Muscle layer of duodenum (tissue), 2 donors: Measurements from ENCODE around the gene ARHGEF28.

Source experiments
- H3K27ac ChIP-seq: one replicate; pipeline ENCODE4 v1.7.0; 2013; ENCODE audit warnings: mild to moderate bottlenecking, low read length
- H3K27me3 ChIP-seq: one replicate; pipeline ENCODE4 v1.7.0; 2013; ENCODE audit warnings: low read depth, mild to moderate bottlenecking, control low read depth, low read length
- H3K36me3 ChIP-seq, 2 donors: one replicate each; pipeline ENCODE4 v1.7.0; 2013; ENCODE audit warnings: low read length in 2 of 2, control low read depth in 1 of 2, mild to moderate bottlenecking in 1 of 2; ENCODE audit not compliant: insufficient read depth in 2 of 2, control insufficient read depth in 1 of 2
- H3K4me1 ChIP-seq, 2 donors: one replicate each; pipeline ENCODE4 v1.7.0; 2013; ENCODE audit warnings: low read length in 2 of 2, mild to moderate bottlenecking in 2 of 2, control low read depth in 1 of 2, moderate library complexity in 1 of 2; ENCODE audit not compliant: insufficient read depth in 2 of 2, control insufficient read depth in 1 of 2
- H3K4me3 ChIP-seq, 2 donors: one replicate each; pipeline ENCODE4 v1.7.0; 2013; ENCODE audit warnings: low read length in 2 of 2, low read depth in 1 of 2, mild to moderate bottlenecking in 1 of 2
- H3K9me3 ChIP-seq, 2 donors: one replicate each; pipeline ENCODE4 v1.7.0; 2013; ENCODE audit warnings: low read length in 2 of 2, control low read depth in 1 of 2, mild to moderate bottlenecking in 1 of 2; ENCODE audit not compliant: control insufficient read depth in 1 of 2
- donor health status: healthy.

ARHGEF28 gene

DNA sequence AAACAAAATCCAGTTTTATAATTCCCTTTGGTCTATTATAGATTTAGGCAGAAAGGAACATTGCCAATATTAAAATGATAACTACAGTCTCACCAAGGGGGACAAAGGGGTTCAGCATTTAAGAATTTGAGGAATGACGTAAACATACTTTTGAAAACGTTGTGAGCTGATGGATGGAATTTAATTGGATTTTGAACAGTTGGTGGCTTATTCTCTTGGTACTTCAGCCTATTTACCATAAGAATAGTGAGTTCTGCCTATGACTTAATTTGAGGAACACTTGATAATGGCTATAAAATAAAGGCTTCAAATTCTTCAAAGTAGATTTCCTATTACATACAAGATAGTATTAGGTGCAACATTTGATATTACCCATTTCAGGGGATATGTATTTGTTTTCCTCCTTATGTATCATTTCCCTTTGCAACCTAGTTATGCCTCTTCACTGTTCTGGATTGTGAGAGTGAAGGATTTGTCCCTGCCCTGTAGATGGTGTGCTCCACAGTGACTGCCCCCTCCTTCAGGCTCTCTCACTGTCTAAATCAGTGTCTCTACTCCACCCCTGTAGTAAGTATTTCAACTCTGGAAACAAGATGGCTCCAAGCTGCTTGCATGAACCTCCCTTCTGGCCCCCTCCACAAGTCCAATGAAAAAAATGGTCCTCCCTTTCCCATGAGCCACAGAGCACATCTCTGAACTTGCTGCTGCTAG, 225.6 kb downstream of the ARHGEF28 start:
- no peaks in the 10 kb centered on the region for H3K27me3 ChIP-seq
- no peaks in the 10 kb centered on the region for H3K4me1 ChIP-seq
- no peak overlapping the region for H3K27ac ChIP-seq
- no peaks in the 10 kb centered on the region for H3K36me3 ChIP-seq
- no peaks in the 10 kb centered on the region for H3K9me3 ChIP-seq
- H3K4me3 ChIP-seq: no peak overlapping the region

DNA sequence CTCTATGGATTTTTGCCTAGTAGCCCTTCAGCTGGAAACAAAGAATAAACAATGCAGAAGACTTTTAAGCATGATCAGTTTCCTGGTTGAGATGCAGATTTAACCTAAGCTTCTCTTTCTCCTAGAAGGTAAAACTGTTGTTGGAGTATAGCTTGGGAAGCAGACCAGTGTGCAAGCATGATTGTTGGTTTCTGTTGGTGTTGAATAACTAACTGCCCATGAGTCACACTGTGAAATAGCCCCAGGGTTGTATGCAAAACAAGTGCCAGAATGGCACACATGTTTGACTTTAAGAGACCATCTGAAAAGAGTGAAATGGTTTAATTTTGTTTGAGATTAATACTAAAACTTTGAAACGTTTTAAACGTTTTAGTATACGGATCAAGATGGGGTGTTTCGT, 227.1 kb downstream of the ARHGEF28 start:
- Histone ChIP-seq H3K4me1 (no peaks in the 10 kb centered on the region), H3K27ac (no peak overlapping the region), H3K36me3 (no peaks in the 10 kb centered on the region), H3K4me3 (no peak overlapping the region), H3K27me3 (no peaks in the 10 kb centered on the region), H3K9me3 (no peaks in the 10 kb centered on the region)

DNA sequence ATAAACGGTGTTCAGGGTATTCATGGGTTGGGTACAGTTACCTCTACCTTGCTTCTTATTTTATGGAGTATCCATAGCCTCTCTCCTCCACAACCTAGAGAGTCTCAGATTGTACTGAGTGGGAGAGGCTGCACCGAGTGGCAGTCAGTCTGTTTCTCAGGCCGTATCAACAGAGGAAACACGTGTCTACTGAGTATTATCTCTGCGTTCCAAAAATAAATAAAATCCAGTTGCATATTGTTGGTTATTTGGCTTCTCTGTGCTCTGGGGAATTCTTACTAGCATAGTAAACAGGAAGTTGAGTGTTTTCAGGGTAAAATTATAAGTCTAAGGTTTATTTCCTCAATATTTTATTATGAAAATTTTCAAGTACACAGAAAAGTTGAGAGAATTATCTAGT, 231.0 kb downstream of the ARHGEF28 start:
- H3K9me3 ChIP-seq: no peaks in the 10 kb centered on the region
- no peak overlapping the region for H3K27ac ChIP-seq
- peaks cover 0 to 8% of the 10 kb centered on the region in 2 donors for H3K36me3 ChIP-seq
- no peak overlapping the region for H3K4me3 ChIP-seq
- H3K27me3 ChIP-seq: no peaks in the 10 kb centered on the region
- no peaks in the 10 kb centered on the region for H3K4me1 ChIP-seq

DNA sequence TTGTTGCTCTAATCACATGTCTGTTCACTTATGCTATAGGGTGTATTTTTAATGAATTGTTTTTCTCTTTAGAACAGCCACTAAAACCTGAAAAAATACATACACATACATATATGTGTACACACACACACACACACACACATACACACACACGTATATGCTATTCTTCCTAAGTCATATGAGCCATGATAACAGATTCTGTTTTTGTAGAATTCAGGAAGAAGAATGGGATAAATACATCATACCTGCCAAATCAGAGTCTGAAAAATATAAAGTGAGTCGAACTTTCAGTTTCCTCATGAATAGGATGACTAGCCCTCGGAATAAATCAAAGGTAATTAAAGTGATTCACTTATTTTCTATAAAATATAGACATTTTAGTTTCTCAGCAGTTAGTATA, 231.4 kb downstream of the ARHGEF28 start:
- H3K27me3 ChIP-seq: no peaks in the 10 kb centered on the region
- no peak overlapping the region for H3K27ac ChIP-seq

DNA sequence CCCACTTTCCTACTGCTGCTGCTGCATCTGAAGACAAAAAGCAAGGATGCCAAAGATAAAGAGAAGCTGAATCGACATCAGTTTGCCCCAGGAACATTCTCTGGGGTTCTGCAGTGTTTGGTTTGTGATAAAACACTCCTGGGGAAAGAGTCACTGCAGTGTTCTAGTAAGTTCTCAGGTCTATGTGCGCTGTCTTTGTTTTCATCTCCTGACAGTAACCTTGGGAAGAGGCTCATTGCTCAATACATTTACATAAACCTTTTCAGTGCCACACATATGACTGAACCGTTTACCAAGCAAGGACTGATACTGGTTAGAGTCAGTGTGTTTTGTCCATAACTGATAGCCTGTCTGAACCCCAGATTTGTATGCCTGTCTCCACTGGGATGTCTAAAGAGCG, 232.1 kb downstream of the ARHGEF28 start:
- Histone ChIP-seq H3K9me3 (no peaks in the 10 kb centered on the region), H3K36me3 (peaks cover 0 to 8% of the 10 kb centered on the region in 2 donors), H3K4me1 (no peaks in the 10 kb centered on the region), H3K27me3 (no peaks in the 10 kb centered on the region), H3K4me3 (no peak overlapping the region), H3K27ac (no peak overlapping the region)

More for the DNA sequence above, 231.4 kb downstream of the ARHGEF28 start:
- Histone ChIP-seq H3K9me3 (no peaks in the 10 kb centered on the region), H3K4me3 (no peak overlapping the region), H3K36me3 (peaks cover 0 to 8% of the 10 kb centered on the region in 2 donors), H3K4me1 (no peaks in the 10 kb centered on the region)

DNA sequence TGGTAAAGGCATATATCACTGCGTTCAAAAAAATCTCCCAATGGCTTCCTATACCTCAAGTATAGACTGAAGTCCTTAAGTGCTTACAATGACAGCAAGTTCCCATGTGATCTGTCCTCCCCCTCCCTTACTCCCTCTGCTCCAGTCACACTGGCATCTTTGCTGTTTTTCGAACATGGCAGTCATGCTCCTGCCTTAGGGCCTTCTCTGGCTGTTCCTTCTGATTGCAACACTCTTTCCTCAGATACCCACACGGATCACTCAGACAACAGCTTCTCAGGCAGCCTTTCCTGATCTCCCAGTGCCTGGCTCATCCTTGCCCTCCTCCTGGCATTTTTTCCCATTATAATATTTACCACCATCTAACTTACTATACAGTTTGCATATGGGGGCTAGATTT, 232.8 kb downstream of the ARHGEF28 start:
- H3K27ac ChIP-seq: no peak overlapping the region
- peaks cover 0 to 8% of the 10 kb centered on the region in 2 donors for H3K36me3 ChIP-seq
- no peaks in the 10 kb centered on the region for H3K27me3 ChIP-seq
- no peaks in the 10 kb centered on the region for H3K4me1 ChIP-seq
- no peaks in the 10 kb centered on the region for H3K9me3 ChIP-seq
- no peak overlapping the region for H3K4me3 ChIP-seq

DNA sequence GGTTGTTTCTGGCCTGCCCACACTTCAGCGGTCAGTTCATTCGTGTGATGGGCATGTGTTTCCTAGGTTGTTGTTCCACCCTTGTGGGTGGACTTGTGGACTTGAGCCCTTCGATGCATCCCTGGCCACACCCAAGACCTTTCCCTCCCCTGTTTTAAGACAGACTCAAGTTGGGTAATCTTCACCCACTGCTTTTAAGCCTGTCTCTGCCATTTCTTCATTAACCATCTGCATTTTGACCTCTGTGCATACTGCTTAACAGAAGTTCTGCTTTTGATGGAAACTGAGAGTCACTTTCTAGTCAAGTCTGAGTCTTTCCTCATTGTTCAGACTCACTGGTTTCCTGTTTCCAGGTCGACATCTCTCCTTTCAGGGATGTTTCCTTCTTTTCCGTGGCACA, 233.7 kb downstream of the ARHGEF28 start:
- Histone ChIP-seq H3K27ac (no peak overlapping the region), H3K9me3 (no peaks in the 10 kb centered on the region), H3K4me3 (no peak overlapping the region), H3K27me3 (no peaks in the 10 kb centered on the region), H3K36me3 (peaks cover 0 to 8% of the 10 kb centered on the region in 2 donors), H3K4me1 (no peaks in the 10 kb centered on the region)

DNA sequence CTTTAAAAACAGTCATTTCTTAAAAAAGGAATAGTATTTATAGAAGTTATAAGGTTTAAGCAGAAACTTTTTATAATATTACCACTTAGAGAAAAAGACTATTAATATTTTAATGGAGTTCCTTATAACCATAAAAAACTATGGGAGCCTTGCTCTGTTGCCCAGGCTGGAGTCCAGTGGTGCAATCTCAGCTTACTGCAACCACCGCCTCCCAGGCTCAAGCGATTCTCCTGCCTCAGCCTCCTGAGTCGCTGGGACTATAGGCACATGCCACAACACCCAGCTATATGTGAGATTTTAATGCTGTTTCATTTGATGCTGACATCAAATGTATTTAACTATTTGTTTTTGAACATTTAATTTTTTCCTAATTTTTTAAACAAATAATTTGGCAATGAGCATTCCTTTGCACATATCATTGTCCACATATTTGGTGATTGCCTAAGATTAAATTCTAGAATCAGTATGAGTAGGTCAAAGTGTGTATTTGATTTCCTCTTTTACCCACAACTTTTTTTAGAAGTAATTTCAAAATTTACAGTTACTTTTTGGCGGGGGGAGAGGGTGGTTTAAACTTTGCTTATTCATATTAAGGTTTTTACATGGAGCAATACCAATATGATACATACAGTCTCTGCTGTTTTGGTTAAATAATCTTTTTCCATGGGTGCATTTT, 235.5 kb downstream of the ARHGEF28 start:
- H3K4me1 ChIP-seq: no peaks in the 10 kb centered on the region
- no peak overlapping the region for H3K27ac ChIP-seq
- H3K4me3 ChIP-seq: no peak overlapping the region
- no peaks in the 10 kb centered on the region for H3K27me3 ChIP-seq
- no peaks in the 10 kb centered on the region for H3K9me3 ChIP-seq
- peaks cover 0 to 8% of the 10 kb centered on the region in 2 donors for H3K36me3 ChIP-seq

DNA sequence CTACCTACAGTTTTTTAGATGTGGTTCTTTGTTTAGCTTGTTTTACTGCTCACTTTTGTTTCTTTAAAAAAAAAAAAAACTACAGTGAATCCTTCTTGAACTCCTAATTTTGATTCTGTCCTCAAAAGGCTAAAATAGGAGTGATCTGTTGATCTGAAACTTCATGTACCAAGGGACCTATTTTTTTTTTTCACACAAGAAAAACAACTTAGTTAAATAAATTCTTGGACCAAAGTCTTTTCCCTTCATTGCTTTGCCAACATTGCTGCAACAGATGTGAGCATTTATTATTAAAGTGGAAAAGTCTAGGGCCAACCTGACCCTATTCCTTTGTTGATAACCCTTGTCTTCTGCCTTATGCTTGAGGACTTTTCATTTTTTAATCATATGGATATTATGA, 236.8 kb downstream of the ARHGEF28 start:
- Histone ChIP-seq H3K27me3 (no peaks in the 10 kb centered on the region), H3K4me3 (no peak overlapping the region), H3K9me3 (no peaks in the 10 kb centered on the region), H3K36me3 (peaks cover 0 to 8% of the 10 kb centered on the region in 2 donors), H3K4me1 (no peaks in the 10 kb centered on the region), H3K27ac (no peak overlapping the region)

DNA sequence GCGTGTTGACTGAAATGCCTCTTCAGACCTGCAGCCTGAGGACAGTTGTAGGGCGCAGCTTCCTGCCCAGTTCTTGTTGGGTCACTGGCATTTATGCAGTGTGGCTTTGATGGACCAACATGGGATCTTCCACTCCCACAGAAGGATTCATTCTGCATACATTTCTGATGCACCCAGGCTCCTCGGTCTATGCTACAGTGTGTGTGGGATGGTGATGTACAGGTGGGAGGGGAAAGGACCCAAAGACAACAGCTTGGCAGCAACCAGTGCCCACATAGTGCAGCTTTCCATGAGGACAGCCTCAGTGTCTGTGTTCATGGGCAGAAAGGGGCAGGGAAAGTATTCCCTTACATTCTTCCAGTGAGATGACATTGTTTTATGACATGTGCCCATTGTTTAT, 237.9 kb downstream of the ARHGEF28 start:
- no peaks in the 10 kb centered on the region for H3K4me1 ChIP-seq
- peaks cover 0 to under 1% of the 10 kb centered on the region in 2 donors for H3K36me3 ChIP-seq
- no peak overlapping the region for H3K27ac ChIP-seq
- no peak overlapping the region for H3K4me3 ChIP-seq
- no peaks in the 10 kb centered on the region for H3K9me3 ChIP-seq
- no peaks in the 10 kb centered on the region for H3K27me3 ChIP-seq

DNA sequence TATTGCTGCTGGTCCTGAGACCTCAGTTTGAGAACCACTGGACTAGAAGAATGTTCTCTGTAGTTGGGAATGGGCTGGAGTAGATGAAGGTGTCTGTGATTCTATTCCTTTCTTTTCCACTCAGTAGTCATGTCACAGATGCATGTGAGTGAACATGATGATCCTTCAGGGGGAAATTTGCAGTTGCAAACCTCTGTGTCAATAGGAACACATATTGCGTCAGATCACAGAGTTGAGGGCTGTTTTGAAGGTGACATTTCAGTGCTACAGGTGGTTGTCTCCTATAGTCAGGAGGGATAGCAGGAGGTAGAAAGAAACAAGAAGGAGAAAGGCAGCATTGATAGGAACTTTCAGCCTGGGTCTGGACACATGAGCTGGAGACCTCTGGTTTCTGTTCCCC, 239.3 kb downstream of the ARHGEF28 start:
- Histone ChIP-seq H3K27ac (no peak overlapping the region), H3K9me3 (no peaks in the 10 kb centered on the region), H3K36me3 (peaks cover 0 to 3% of the 10 kb centered on the region in 2 donors), H3K4me1 (no peaks in the 10 kb centered on the region), H3K27me3 (no peaks in the 10 kb centered on the region), H3K4me3 (no peak overlapping the region)
